ENCODE measurements around the gene PXDN.

DNA sequence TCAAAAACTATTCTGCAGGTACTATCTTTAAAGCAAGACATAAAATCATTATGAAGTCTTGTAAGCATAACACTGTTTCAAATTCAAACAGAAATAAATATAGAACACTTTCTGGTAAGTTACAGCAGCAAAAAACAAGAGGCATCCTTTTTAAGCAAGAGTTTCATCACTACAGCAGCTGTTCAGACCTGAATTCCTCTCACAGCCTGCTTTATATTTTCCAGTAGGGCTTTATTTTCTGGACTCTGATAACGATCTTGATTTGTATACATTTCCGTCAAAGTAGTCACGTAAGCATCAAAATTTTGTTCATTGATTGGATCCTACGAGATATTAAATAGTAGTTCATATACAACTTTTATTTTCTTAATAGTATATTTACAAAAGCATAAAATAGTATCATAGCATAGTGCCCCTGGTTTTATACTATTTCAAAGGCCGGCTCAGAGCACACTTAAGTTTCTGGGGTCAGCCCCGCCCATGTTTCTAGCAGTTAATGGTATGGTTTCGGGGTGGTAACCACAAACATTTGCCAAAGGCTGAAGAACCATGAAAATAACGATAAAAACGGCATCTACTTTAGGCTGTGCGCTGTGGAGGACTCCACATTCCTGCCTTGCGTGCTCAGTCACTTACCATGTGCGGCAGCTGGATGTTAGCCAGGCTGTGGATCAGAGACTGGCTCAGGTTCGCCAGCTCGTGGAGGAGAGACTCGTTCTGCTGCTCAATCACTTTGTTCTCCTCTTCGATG lies 47.5 kb upstream of the PXDN start:
- TF ChIP-seq CTCF (IDR thresholded peaks at IDR 0.05; ENCODE audit: low read depth, low read length, poor library complexity, severe bottlenecking) (no peak), EZH2phosphoT487 (IDR thresholded peaks at IDR 0.05; ENCODE audit: borderline replicate concordance, low read length) (no peak)

Data from DOHH2 (cell line).